ENCODE measurements around the gene EPG5.
A peak's percentile ranks its signal among the peaks of the same experiment; 100 is the strongest.
"Not testable (repeated sequence)": the region's sequence is repeated elsewhere in the genome, so short reads cannot be mapped to it uniquely, and the experiment has no call there.

EPG5 gene

DNA sequence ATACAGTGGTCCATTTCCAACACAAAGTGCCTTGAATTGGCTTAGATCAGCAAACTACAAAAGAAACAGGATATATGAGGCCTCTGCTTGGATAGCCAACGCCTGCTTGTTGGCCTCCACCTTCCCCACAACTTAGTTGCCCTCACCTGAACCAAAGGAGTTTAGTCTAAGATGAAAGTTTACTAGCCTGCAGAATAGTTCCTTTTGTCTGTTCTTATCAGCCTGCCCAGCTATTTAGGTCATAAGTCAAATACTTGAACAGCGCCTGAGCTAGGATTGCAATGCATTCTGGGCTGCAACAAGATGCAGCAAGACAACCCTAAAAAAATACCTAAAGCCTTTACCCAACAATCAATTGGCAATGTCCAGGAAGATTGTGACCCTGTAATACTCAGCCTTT is 13.1 kb upstream of the EPG5 start:
- TF ChIP-seq ZNF274 (IDR thresholded peaks at IDR 0.05; ENCODE audit: low read depth, low read length) (no peak), SUZ12 (IDR thresholded peaks at IDR 0.05; ENCODE audit: extremely low read depth, insufficient read depth, insufficient read length) (no peak), YY1 (IDR thresholded peaks at IDR 0.05; ENCODE audit: insufficient read depth, insufficient read length) (no peak)
- H3K36me3 ChIP-seq (ENCODE audit: insufficient read depth, insufficient read length, low read length) = no peaks in the 10 kb centered on the region
- H3K4me3 ChIP-seq (ENCODE audit: insufficient read length, low read depth) = no peak overlapping the region
- no peaks in the 10 kb centered on the region for H3K27me3 ChIP-seq (ENCODE audit: insufficient read depth, insufficient read length)
- H3K9ac ChIP-seq (ENCODE audit: insufficient read length, low read depth) = no peak overlapping the region
- H3K9me3 ChIP-seq (ENCODE audit: insufficient read depth, low read length) = no peaks in the 10 kb centered on the region
- no peaks in the 10 kb centered on the region for H3K4me1 ChIP-seq (ENCODE audit: insufficient read depth, insufficient read length)
- DNase-seq (ENCODE audit: low read depth, low spot score) = no peak

DNA sequence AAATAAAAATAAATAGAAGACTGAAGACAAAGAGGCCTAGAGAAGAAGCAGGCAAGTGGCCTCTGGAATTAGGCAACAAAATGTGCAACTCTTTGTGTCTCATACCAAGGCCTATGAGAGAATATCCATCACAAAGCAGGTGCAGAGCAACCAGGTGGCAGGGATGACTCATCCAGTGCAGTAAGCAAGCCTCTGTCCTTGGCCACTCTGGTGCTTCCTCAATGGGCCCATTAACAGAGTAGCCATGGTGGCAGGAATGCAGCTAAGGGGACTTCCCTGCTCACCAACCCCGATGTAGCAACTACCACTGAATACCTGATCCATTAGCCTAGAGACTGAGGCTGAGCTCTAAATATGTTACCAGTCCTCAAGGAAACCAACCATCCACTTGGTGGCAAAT is 11.0 kb upstream of the EPG5 start:
- Histone ChIP-seq H3K9me3 (ENCODE audit: insufficient read depth, low read length) (no peaks in the 10 kb centered on the region), H3K9ac (ENCODE audit: insufficient read length, low read depth) (no peak overlapping the region), H3K4me1 (ENCODE audit: insufficient read depth, insufficient read length) (no peaks in the 10 kb centered on the region), H3K4me3 (ENCODE audit: insufficient read length, low read depth) (no peak overlapping the region), H3K27me3 (ENCODE audit: insufficient read depth, insufficient read length) (no peaks in the 10 kb centered on the region), H3K36me3 (ENCODE audit: insufficient read depth, insufficient read length, low read length) (no peaks in the 10 kb centered on the region)
- TF ChIP-seq SUZ12 (IDR thresholded peaks at IDR 0.05; ENCODE audit: extremely low read depth, insufficient read depth, insufficient read length) = no peak
- peak; percentile 63 for DNase-seq (ENCODE audit: low read depth, low spot score)

DNA sequence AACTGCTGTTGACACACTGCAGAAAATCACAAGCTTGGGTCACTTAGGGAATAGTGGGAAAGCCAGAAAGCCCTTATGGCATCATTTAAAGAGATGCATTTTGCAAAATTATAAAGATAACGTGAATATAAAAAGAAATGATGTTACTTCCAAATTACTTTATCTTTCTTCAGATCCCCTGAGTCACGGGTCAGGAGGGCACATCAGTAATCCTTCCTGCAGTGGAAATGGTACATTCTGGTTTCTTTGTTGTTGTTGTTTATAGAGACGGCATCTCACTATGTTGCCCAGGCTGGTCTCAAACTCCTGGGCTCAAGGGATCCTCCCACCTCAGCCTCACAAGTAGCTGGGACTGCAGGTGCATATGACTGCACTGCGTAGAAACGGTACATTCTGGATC is 9.8 kb upstream of the EPG5 start:
- Histone ChIP-seq H3K27me3 (ENCODE audit: insufficient read depth, insufficient read length) (no peaks in the 10 kb centered on the region), H3K9ac (ENCODE audit: insufficient read length, low read depth) (no peak overlapping the region), H3K4me3 (ENCODE audit: insufficient read length, low read depth) (no peak overlapping the region), H3K9me3 (ENCODE audit: insufficient read depth, low read length) (no peaks in the 10 kb centered on the region), H3K36me3 (ENCODE audit: insufficient read depth, insufficient read length, low read length) (no peaks in the 10 kb centered on the region), H3K4me1 (ENCODE audit: insufficient read depth, insufficient read length) (no peaks in the 10 kb centered on the region)
- TF ChIP-seq SUZ12 (IDR thresholded peaks at IDR 0.05; ENCODE audit: extremely low read depth, insufficient read depth, insufficient read length) = no peak
- no peak for TF ChIP-seq YY1 (IDR thresholded peaks at IDR 0.05; ENCODE audit: insufficient read depth, insufficient read length)
- TF ChIP-seq ZNF274 (IDR thresholded peaks at IDR 0.05; ENCODE audit: low read depth, low read length) = no peak
- no peak for DNase-seq (ENCODE audit: low read depth, low spot score)

DNA sequence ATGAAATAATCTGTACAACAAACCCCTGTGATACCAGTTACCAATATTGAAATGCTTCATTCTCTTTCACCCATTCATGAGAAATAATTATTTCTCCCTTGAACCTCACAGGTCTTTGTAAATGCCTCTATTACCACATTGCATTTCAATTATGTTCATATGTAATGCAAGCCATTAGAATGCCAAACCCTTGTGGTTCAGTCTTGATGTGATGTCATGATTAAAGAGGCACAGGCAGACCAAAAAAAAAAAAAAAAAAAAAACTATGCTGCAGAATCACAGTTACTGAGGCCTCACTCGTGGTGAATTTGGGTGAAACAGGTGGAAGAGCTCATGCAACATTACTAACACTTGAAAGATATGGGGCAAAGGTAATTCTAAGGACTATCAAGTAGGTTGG is 9.4 kb upstream of the EPG5 start:
- H3K4me1 ChIP-seq (ENCODE audit: insufficient read depth, insufficient read length) = no peaks in the 10 kb centered on the region
- TF ChIP-seq SUZ12 (IDR thresholded peaks at IDR 0.05; ENCODE audit: extremely low read depth, insufficient read depth, insufficient read length) = no peak
- no peak for TF ChIP-seq ZNF274 (IDR thresholded peaks at IDR 0.05; ENCODE audit: low read depth, low read length)
- no peak for TF ChIP-seq YY1 (IDR thresholded peaks at IDR 0.05; ENCODE audit: insufficient read depth, insufficient read length)
- H3K36me3 ChIP-seq (ENCODE audit: insufficient read depth, insufficient read length, low read length) = no peaks in the 10 kb centered on the region
- no peak overlapping the region for H3K4me3 ChIP-seq (ENCODE audit: insufficient read length, low read depth)
- no peaks in the 10 kb centered on the region for H3K9me3 ChIP-seq (ENCODE audit: insufficient read depth, low read length)
- no peak overlapping the region for H3K9ac ChIP-seq (ENCODE audit: insufficient read length, low read depth)
- no peaks in the 10 kb centered on the region for H3K27me3 ChIP-seq (ENCODE audit: insufficient read depth, insufficient read length)
- no peak for DNase-seq (ENCODE audit: low read depth, low spot score)

DNA sequence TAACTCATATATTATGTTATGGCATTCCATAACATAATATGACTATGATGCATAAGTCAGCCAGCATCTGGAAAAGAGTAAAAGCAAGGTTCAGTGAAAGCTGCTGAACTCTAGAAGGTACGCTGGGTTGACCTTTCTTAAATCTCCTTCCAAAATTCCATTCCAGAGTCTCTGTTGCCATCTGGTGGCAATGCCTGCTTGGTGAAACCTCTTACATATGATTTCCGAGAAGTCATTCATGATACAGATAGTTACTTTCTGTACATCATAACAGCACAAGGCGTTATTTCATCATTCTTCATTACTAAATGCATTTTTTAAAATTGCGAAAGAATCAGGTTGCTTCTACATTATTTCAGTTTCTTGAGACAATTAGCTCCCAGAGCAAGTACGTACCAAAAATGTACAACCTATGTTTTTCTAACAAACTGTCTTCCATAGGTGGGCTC is 7.0 kb upstream of the EPG5 start:
- no peaks in the 10 kb centered on the region for H3K9me3 ChIP-seq (ENCODE audit: insufficient read depth, low read length)
- H3K36me3 ChIP-seq (ENCODE audit: insufficient read depth, insufficient read length, low read length) = no peaks in the 10 kb centered on the region
- H3K27me3 ChIP-seq (ENCODE audit: insufficient read depth, insufficient read length) = peaks cover 14% of the 10 kb centered on the region
- H3K4me1 ChIP-seq (ENCODE audit: insufficient read depth, insufficient read length) = no peaks in the 10 kb centered on the region
- TF ChIP-seq YY1 (IDR thresholded peaks at IDR 0.05; ENCODE audit: insufficient read depth, insufficient read length) = no peak
- TF ChIP-seq ZNF274 (IDR thresholded peaks at IDR 0.05; ENCODE audit: low read depth, low read length) = no peak
- no peak for TF ChIP-seq SUZ12 (IDR thresholded peaks at IDR 0.05; ENCODE audit: extremely low read depth, insufficient read depth, insufficient read length)
- no peak overlapping the region for H3K9ac ChIP-seq (ENCODE audit: insufficient read length, low read depth)
- peak; percentile 30 for DNase-seq (ENCODE audit: low read depth, low spot score)
- H3K4me3 ChIP-seq (ENCODE audit: insufficient read length, low read depth) = no peak overlapping the region

DNA sequence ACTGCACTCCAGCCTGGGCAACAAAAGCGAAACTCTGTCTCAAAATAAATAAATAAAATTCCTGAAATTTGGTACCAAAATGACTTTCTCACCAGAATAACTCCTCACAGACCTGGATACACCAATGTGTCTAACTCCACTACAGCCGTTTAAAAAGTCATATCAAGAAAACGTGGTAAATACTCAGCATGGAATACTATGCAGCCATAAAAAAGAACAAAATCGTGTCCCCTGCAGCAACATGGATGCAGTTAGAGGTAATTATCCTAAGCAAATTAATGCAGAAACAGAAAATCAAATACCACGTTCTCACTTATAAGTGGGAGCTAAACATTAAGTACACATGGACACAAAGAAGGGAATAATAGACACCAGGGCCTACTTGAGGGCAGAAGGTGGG is 2.2 kb downstream of the EPG5 start:
- not testable (repeated sequence) for H3K36me3 ChIP-seq (ENCODE audit: insufficient read depth, insufficient read length, low read length); H3K4me1 ChIP-seq (ENCODE audit: insufficient read depth, insufficient read length); H3K9me3 ChIP-seq (ENCODE audit: insufficient read depth, low read length); H3K4me3 ChIP-seq (ENCODE audit: insufficient read length, low read depth); H3K9ac ChIP-seq (ENCODE audit: insufficient read length, low read depth); DNase-seq (ENCODE audit: low read depth, low spot score)
- peaks cover 25% of the 10 kb centered on the region for H3K27me3 ChIP-seq (ENCODE audit: insufficient read depth, insufficient read length)

DNA sequence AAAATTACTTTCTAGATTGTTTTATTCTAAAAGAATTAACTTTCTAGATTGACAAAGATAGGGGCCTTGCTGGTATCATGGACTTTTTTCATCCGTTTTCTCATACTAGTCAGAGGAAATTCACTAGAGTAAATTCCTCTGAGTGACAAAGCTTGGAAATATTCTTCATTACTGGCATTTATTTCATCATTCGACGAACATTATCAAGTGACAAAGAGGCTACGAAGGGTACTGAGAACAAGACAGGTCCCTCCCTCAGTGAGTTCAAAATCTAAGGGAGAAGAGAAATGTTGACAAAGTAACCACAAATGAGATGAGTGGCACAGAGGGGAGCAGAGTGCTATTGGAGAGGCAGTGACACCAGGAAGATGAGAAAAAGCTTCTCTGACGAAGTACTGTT is 4.3 kb downstream of the EPG5 start:
- no peaks in the 10 kb centered on the region for H3K36me3 ChIP-seq (ENCODE audit: insufficient read depth, insufficient read length, low read length)
- no peaks in the 10 kb centered on the region for H3K4me1 ChIP-seq (ENCODE audit: insufficient read depth, insufficient read length)
- DNase-seq (ENCODE audit: low read depth, low spot score) = no peak
- no peak overlapping the region for H3K9ac ChIP-seq (ENCODE audit: insufficient read length, low read depth)
- peaks cover 5% of the 10 kb centered on the region for H3K27me3 ChIP-seq (ENCODE audit: insufficient read depth, insufficient read length)
- no peak overlapping the region for H3K4me3 ChIP-seq (ENCODE audit: insufficient read length, low read depth)
- no peaks in the 10 kb centered on the region for H3K9me3 ChIP-seq (ENCODE audit: insufficient read depth, low read length)
- TF ChIP-seq ZNF274 (IDR thresholded peaks at IDR 0.05; ENCODE audit: low read depth, low read length) (no peak), SUZ12 (IDR thresholded peaks at IDR 0.05; ENCODE audit: extremely low read depth, insufficient read depth, insufficient read length) (no peak), YY1 (IDR thresholded peaks at IDR 0.05; ENCODE audit: insufficient read depth, insufficient read length) (no peak)

DNA sequence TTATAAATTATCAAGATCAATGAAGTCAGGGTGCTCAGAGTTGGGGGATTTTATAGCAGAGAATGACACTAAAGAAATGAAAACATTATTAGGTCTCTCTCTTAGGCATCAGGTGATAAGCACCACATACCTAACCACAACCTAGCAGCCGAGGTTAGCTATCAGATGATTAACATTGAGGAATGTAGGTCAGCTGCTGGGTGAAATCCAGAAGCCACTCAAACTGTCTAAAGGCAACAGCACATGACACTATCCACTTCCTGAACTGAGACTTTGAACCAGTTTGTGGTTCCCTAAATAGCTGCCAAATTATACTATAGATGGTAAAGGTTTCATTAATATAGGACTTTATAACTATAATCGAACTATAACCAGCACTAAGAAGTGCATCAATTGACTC is 4.7 kb downstream of the EPG5 start:
- H3K4me3 ChIP-seq (ENCODE audit: insufficient read length, low read depth) = no peak overlapping the region
- no peak overlapping the region for H3K9ac ChIP-seq (ENCODE audit: insufficient read length, low read depth)
- DNase-seq (ENCODE audit: low read depth, low spot score) = no peak
- H3K9me3 ChIP-seq (ENCODE audit: insufficient read depth, low read length) = no peaks in the 10 kb centered on the region
- H3K4me1 ChIP-seq (ENCODE audit: insufficient read depth, insufficient read length) = no peaks in the 10 kb centered on the region
- H3K27me3 ChIP-seq (ENCODE audit: insufficient read depth, insufficient read length) = peaks cover under 1% of the 10 kb centered on the region
- no peak for TF ChIP-seq ZNF274 (IDR thresholded peaks at IDR 0.05; ENCODE audit: low read depth, low read length)
- TF ChIP-seq SUZ12 (IDR thresholded peaks at IDR 0.05; ENCODE audit: extremely low read depth, insufficient read depth, insufficient read length) = no peak
- TF ChIP-seq YY1 (IDR thresholded peaks at IDR 0.05; ENCODE audit: insufficient read depth, insufficient read length) = no peak
- no peaks in the 10 kb centered on the region for H3K36me3 ChIP-seq (ENCODE audit: insufficient read depth, insufficient read length, low read length)

DNA sequence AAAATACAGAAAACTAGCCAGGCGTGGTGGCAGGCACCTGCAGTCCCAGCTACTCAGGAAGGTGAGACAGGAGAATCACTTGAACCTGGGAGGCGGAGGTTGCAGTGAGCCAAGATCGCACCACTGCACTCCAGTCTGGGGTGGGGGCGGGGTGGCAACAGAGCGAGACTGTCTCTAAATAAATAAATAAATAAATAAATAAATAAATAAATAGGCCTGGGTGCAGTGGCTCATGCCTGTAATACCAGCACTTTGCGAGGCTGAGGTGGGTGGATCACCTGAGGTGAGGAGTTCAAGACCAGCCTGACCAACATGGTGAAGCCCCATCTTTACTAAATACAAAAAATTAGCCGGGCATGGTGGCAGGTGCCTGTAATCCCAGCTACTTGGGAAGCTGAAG is 7.6 kb downstream of the EPG5 start:
- not testable (repeated sequence) for H3K4me1 ChIP-seq (ENCODE audit: insufficient read depth, insufficient read length)

More for the DNA sequence above, 7.6 kb downstream of the EPG5 start:
- not testable (repeated sequence) for H3K4me3 ChIP-seq (ENCODE audit: insufficient read length, low read depth); H3K9ac ChIP-seq (ENCODE audit: insufficient read length, low read depth); H3K27me3 ChIP-seq (ENCODE audit: insufficient read depth, insufficient read length); H3K36me3 ChIP-seq (ENCODE audit: insufficient read depth, insufficient read length, low read length); H3K9me3 ChIP-seq (ENCODE audit: insufficient read depth, low read length); DNase-seq (ENCODE audit: low read depth, low spot score)
